ENCODE results near the gene GPRC5D. TPM values are rescaled to one million over a fixed set of nuclear protein-coding genes. Genes with fewer than 3 reads are reported as not detected.

The GPRC5D gene
- not detected for total RNA-seq
- long read RNA-seq, result 0 reads

- intact Hi-C loops (cut with micrococcal nuclease), result no loop called here
- ATAC-seq (no peak), DNase-seq (no peak)
Observed at GRCh38 chr12:12952036-12952435, at the start of gene GPRC5D. GPRC5D (minus strand) TSS chr12:12952170; CDS start chr12:12950384, 1,786 bp downstream.

- intact Hi-C loops (cut with micrococcal nuclease), result no loop called here
- no peak for ATAC-seq
- no peak for DNase-seq
Observed at GRCh38 chr12:13001775-13002040, 49.7 kb upstream of the GPRC5D start.

GRCh38 chr12:13000925-13001774, 49.2 kb upstream of the GPRC5D start:
- DNase-seq (peak; percentile 79), ATAC-seq (peak; percentile 54)
- intact Hi-C loops (cut with micrococcal nuclease), result no loop called here

DNA sequence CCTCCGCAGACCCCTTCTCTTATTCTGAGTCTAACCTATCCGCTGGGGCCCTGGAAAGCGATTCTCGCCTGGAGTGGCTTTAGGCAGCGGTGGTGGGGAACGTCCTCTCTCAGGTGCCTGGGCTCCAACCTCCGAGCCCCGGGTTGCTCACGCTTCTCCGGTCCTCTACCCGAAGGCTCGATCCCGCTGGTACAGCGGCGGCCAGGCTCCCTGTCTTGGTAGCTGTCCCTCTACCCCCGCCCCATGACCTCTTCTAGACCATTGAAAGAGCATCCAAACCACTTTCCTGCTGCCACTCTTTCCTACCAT, 48.6 kb upstream of the GPRC5D start:
- DNase-seq, result no peak
- ATAC-seq, result peak; percentile 37
- intact Hi-C loops (cut with micrococcal nuclease), result no loop called here

- DNase-seq (peak; percentile 97), ATAC-seq (peak; percentile 96)
- intact Hi-C loops (cut with micrococcal nuclease), result no loop called here
Observed at GRCh38 chr12:12999959-13000615, 48.1 kb upstream of the GPRC5D start, which contains the start of gene HEBP1. HEBP1 (minus strand) TSS chr12:13000265; CDS start chr12:13000114, 151 bp downstream.

- intact Hi-C loops (cut with micrococcal nuclease), result no loop called here
- DNase-seq (no peak), ATAC-seq (peak; percentile 6)
Observed at GRCh38 chr12:12999271-12999958, 47.4 kb upstream of the GPRC5D start.

- DNase-seq (no peak), ATAC-seq (no peak)
- intact Hi-C loops (cut with micrococcal nuclease), result no loop called here
Observed at GRCh38 chr12:12998248-12998647, 46.3 kb upstream of the GPRC5D start.

GRCh38 chr12:12997734-12998133, 45.8 kb upstream of the GPRC5D start:
- no peak for ATAC-seq
- no peak for DNase-seq
- intact Hi-C loops (cut with micrococcal nuclease), result no loop called here

DNA sequence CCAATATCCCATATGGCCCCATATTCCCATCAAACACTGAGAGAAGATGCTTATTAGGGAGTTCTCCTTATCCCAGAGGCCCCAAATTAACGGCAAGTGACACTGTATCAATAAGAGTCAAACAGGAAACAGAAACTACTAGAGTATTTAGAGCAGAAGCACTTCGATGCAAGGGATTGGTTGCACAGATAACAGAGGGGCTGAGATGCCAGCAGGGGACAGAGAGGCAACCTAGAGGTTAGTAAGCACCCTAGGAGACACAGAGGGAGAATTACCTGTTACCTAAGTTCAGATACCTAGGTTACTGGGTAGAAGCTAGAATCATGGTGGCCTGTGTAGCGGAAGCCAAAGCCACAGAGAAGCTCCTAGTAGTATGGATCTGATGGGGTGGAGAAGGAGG, 45.2 kb upstream of the GPRC5D start:
- ATAC-seq (no peak), DNase-seq (no peak)
- intact Hi-C loops (cut with micrococcal nuclease), result no loop called here

GRCh38 chr12:12996209-12996608, 44.2 kb upstream of the GPRC5D start:
- ATAC-seq, result no peak
- intact Hi-C loops (cut with micrococcal nuclease), result no loop called here
- DNase-seq, result no peak

DNA sequence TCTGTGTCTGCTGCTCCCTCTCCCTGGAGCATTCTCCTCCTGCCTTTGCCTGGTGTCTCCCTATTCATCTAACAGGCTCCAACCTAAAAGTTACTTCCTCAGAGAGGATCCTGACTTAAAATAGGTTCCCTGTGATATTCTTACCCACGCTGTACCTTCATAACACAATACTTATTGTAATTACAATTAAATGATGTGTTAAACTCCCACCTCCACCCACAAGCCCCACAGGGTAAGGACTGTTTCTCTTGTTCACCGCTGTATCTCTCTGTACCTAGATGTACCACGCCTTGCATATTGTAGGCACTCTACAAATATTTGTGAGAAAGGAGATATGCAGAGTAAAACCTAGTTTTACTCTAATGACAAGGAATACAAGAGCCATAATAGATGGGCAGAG, 43.1 kb upstream of the GPRC5D start:
- intact Hi-C loops (cut with micrococcal nuclease), result no loop called here
- ATAC-seq (no peak), DNase-seq (no peak)

DNA sequence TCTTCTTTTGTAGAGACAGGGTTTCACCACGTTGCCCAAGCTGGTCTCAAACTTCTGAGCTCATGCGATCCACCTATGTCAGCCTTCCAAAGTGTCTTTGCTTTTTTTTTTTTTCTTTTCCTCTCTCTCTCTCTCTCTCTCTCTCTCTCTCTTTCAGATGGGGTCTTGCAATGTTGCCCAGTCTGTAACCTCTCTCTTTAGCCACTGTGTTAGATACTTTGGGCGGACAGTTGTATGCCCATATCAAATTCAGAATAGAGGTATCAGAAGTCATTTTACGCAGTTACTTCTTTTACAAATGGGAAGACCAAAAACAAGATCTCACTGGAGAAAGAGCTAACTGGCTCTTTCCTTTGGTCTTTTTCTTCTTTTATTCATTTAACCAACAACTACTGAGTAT, 41.4 kb upstream of the GPRC5D start:
- ATAC-seq, result no peak
- intact Hi-C loops (cut with micrococcal nuclease), result no loop called here
- DNase-seq, result no peak

DNA sequence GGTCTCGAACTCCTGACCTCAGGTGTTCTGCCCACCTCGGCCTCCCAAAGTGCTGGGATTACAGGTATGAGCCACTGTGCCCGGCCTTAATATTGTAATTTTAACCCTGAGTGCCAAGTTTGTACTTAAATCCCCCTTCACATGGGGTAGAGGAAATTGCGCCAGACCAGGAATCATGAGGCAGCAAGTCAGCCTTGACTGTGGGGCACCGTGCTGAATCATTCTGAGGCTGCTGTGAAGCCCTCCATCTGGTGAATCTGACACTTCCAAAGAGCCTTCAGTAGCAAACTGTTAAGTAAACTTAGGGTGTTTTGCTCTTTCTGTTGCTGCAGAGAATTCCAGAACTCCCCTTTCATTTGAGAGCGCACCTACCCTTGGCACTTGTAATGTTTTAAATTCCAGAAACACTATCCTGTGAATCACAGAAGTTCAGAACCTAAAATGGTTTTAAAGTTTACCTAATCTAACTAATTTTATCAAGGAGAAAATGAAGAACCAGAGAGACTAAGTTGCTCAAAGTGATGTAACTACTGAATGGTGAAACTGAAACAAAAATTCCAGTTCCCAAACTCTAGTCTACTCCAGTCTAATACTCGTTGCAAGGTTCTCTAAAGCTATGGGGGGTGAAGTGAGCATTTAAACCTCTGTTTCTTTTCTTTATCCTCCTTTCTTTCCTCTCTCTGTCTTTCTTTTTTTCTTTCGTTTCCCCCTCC, 40.6 kb upstream of the GPRC5D start:
- DNase-seq, result peak; percentile 41
- intact Hi-C loops (cut with micrococcal nuclease), result no loop called here
- ATAC-seq, result peak; percentile 76

DNA sequence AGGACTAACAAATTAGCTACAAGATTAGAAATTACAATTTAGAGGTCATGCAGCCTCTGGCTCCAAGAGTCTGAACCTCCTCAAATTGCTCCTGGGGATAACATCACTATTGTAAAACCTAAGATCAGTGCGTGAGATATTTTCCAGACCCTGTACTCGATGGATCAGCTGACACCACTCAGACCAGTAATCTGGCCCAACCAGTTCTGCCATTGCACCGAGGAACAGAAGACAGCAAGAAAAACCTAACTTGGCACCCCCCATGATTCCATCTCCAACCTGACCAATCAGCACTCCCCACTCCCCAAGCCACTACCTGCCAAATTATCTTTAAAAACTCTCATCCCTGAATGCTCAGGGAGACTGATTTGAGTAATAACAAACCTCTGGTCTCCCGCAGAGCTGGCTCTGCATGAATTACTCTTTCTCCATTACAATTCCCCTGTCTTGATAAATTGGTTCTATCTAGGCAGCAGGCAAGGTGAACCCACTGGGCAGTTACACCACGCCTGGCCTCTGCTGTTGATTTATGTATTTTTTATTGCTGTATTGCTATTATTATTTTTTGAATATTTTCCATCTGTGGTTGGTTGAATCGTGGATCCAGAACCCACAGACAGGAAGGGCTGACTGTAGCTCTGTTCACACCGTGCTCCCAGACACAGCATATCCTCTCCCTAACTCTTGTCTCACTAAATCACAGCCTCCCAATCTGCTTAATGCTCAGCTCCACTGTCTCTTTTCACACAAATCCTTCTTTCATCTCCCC, 38.9 kb upstream of the GPRC5D start:
- ATAC-seq (no peak), DNase-seq (no peak)
- intact Hi-C loops (cut with micrococcal nuclease), result no loop called here

GRCh38 chr12:12987421-12987820, 35.5 kb upstream of the GPRC5D start:
- DNase-seq, result no peak
- intact Hi-C loops (cut with micrococcal nuclease), result loop anchor here (5.0 kb wide), 1 partner anchor 220 kb away; no protein-coding TSS in a partner anchor
- no peak for ATAC-seq

- DNase-seq (no peak), ATAC-seq (no peak)
- intact Hi-C loops (cut with micrococcal nuclease), result loop anchor here (5.0 kb wide), 1 partner anchor 220 kb away; no protein-coding TSS in a partner anchor
Observed at GRCh38 chr12:12986775-12987331, 34.9 kb upstream of the GPRC5D start.

DNA sequence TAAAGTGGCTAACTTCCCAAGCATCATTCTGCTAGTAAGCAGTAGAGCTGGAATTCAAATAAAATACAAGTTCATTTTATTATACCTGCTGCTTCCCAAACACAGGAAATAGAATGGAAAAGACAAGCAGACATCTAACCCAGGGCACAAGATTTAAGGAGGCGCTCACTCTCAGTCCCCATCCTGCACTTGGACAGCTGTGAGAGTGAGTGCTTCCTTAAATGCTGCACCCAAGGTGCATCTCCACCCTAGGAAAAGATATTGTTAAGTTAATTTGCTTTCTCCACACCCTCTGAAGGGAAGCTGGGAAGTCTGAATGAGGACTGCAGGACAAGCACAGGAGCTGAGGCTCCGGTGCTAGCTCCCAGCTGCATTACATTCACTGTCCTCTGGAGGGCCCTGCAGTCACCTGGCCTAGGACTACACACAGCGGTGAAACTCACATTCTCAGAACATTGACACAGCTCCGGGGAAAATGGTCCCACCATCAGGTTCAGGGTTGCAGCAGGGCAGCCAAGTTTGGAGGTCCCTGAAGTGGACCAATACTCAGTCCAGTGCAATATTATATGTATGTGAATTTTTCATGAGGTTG, 33.9 kb upstream of the GPRC5D start:
- peak; percentile 45 for ATAC-seq
- no peak for DNase-seq
- intact Hi-C loops (cut with micrococcal nuclease), result loop anchor here (5.0 kb wide), 1 partner anchor 221 kb away; no protein-coding TSS in a partner anchor

- DNase-seq (no peak), ATAC-seq (no peak)
- intact Hi-C loops (cut with micrococcal nuclease), result no loop called here
Observed at GRCh38 chr12:12984149-12984548, 32.2 kb upstream of the GPRC5D start.
